ENCODE measurements around the gene GIMAP8. TPM values are rescaled to one million over a fixed set of nuclear protein-coding genes. Genes with fewer than 3 reads are reported as not detected.

GIMAP8 gene
- total RNA-seq, 1 donor from 2014 or later: not detected

DNA sequence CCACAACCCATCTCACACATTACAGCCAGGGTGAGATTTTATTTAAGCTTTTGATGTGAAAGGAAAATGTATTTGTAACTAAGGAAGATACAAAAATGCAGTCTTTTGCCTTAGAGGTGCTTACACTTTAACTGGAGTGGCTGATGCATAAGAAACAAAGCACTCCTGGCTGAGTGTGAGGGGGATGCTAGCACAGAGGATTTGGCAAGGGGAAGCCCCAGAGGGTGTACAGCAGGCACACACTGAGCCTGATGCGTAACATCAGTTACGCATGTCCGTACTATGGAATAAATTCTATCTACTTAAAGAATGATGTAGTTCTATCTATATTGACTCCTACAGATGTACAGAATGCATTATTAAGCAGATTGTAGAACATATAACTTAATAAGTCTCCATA, 17.8 kb downstream of the GIMAP8 start:
- no peak overlapping the region for H2AFZ ChIP-seq (replicated peaks)
- Mint-ChIP-seq H3K4me3 (no peak overlapping the region), H3K36me3 (no peaks in the 10 kb centered on the region), H3K27ac (no peak overlapping the region), H3K4me1 (peaks cover 10% of the 10 kb centered on the region), H3K27me3 (ENCODE audit: insufficient read depth, low read depth) (peaks cover 18% of the 10 kb centered on the region), H3K9me3 (peaks cover 1% of the 10 kb centered on the region)
- TF ChIP-seq EZH2 (IDR thresholded peaks at IDR 0.05): no peak
- H3K27ac ChIP-seq: no peak overlapping the region
- no peak for DNase-seq (ENCODE audit: low spot score)
- H3K4me3 ChIP-seq: no peak overlapping the region
- peaks cover 41% of the 10 kb centered on the region for H3K27me3 ChIP-seq
- no peaks in the 10 kb centered on the region for H3K36me3 ChIP-seq
- H3K9me3 ChIP-seq (ENCODE audit: low read depth): no peaks in the 10 kb centered on the region
- no peaks in the 10 kb centered on the region for H3K79me2 ChIP-seq (ENCODE audit: low read depth)
- H3F3A ChIP-seq (ENCODE audit: low read depth): no peaks in the 10 kb centered on the region
- no peak overlapping the region for H3K9ac ChIP-seq
- no peaks in the 10 kb centered on the region for H3K4me1 ChIP-seq
- no peaks in the 10 kb centered on the region for H4K20me1 ChIP-seq (ENCODE audit: low read depth)
- H3K4me2 ChIP-seq: no peak overlapping the region

DNA sequence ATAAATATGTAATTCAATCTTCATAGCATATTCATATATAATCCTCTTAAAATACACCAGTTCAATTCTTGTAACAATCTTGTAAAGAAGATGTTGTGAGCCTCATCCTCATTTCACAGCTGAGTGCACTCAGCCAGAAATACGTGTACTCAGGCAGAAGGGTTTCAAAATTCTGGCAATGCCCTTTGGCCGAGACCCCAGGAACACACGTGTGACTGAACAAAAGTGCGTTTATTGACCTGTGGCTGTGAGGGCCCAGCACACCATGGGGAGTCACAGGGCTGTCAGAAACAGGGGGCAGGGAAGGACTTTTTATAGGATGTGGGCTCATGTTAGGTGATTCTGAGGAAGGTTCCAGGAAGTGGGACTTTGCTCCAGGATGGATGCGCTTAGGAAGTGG, 21.5 kb downstream of the GIMAP8 start:
- H3K4me1 ChIP-seq: no peaks in the 10 kb centered on the region
- no peak for TF ChIP-seq EZH2 (IDR thresholded peaks at IDR 0.05)
- TF ChIP-seq, protein P1, sequence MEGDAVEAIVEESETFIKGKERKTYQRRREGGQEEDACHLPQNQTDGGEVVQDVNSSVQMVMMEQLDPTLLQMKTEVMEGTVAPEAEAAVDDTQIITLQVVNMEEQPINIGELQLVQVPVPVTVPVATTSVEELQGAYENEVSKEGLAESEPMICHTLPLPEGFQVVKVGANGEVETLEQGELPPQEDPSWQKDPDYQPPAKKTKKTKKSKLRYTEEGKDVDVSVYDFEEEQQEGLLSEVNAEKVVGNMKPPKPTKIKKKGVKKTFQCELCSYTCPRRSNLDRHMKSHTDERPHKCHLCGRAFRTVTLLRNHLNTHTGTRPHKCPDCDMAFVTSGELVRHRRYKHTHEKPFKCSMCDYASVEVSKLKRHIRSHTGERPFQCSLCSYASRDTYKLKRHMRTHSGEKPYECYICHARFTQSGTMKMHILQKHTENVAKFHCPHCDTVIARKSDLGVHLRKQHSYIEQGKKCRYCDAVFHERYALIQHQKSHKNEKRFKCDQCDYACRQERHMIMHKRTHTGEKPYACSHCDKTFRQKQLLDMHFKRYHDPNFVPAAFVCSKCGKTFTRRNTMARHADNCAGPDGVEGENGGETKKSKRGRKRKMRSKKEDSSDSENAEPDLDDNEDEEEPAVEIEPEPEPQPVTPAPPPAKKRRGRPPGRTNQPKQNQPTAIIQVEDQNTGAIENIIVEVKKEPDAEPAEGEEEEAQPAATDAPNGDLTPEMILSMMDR (IDR thresholded peaks at IDR 0.05): no peak
- TF ChIP-seq EZH2phosphoT487 (IDR thresholded peaks at IDR 0.05): no peak
- peaks cover 2% of the 10 kb centered on the region for H3K9me3 Mint-ChIP-seq
- no peak overlapping the region for H3K27ac ChIP-seq
- no peaks in the 10 kb centered on the region for H3K79me2 ChIP-seq (ENCODE audit: low read depth)
- no peak overlapping the region for H2AFZ ChIP-seq (replicated peaks)
- H3K36me3 ChIP-seq: no peaks in the 10 kb centered on the region
- H3F3A ChIP-seq (ENCODE audit: low read depth): no peaks in the 10 kb centered on the region
- H3K4me3 Mint-ChIP-seq: no peak overlapping the region
- H3K27me3 ChIP-seq: peaks cover 25% of the 10 kb centered on the region
- peaks cover 10% of the 10 kb centered on the region for H3K4me1 Mint-ChIP-seq
- no peaks in the 10 kb centered on the region for H3K9me3 ChIP-seq (ENCODE audit: low read depth)
- H3K4me3 ChIP-seq: no peak overlapping the region
- H3K27ac Mint-ChIP-seq: no peak overlapping the region
- no peaks in the 10 kb centered on the region for H3K36me3 Mint-ChIP-seq
- no peak overlapping the region for H3K9ac ChIP-seq
- no peak for DNase-seq (ENCODE audit: low spot score)
- H4K20me1 ChIP-seq (ENCODE audit: low read depth): no peaks in the 10 kb centered on the region
- no peak overlapping the region for H3K4me2 ChIP-seq
- peaks cover 17% of the 10 kb centered on the region for H3K27me3 Mint-ChIP-seq (ENCODE audit: insufficient read depth, low read depth)

DNA sequence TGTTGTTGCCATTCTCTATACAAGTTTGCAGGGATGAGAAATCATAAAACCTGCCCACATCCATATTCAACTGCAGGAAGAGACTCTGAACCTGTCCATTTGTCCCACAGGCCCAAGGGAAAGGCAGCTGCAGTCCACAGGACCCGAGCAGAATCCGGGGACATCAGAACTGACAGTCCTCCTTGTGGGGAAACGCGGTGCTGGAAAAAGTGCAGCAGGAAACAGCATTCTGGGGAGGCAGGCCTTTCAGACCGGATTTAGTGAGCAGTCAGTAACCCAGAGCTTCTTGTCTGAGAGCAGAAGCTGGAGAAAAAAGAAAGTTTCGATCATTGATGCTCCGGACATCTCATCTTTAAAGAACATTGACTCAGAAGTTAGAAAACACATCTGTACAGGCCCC, 23.5 kb downstream of the GIMAP8 start:
- Histone ChIP-seq H3K4me2 (no peak overlapping the region), H3K9me3 (ENCODE audit: low read depth) (no peaks in the 10 kb centered on the region), H4K20me1 (ENCODE audit: low read depth) (no peaks in the 10 kb centered on the region), H3K9ac (no peak overlapping the region), H3K36me3 (no peaks in the 10 kb centered on the region), H2AFZ (replicated peaks) (no peak overlapping the region), H3K4me1 (no peaks in the 10 kb centered on the region), H3K27me3 (peaks cover 5% of the 10 kb centered on the region), H3F3A (ENCODE audit: low read depth) (no peaks in the 10 kb centered on the region), H3K79me2 (ENCODE audit: low read depth) (no peaks in the 10 kb centered on the region), H3K4me3 (no peak overlapping the region), H3K27ac (no peak overlapping the region)
- Mint-ChIP-seq H3K27me3 (ENCODE audit: insufficient read depth, low read depth) (peaks cover 11% of the 10 kb centered on the region), H3K4me3 (no peak overlapping the region), H3K27ac (no peak overlapping the region), H3K36me3 (no peaks in the 10 kb centered on the region), H3K9me3 (peaks cover 2% of the 10 kb centered on the region), H3K4me1 (peaks cover 10% of the 10 kb centered on the region)
- TF ChIP-seq EZH2phosphoT487 (IDR thresholded peaks at IDR 0.05) (no peak), EZH2 (IDR thresholded peaks at IDR 0.05) (no peak)
- TF ChIP-seq, protein P1 (IDR thresholded peaks at IDR 0.05): no peak
- DNase-seq (ENCODE audit: low spot score): no peak

DNA sequence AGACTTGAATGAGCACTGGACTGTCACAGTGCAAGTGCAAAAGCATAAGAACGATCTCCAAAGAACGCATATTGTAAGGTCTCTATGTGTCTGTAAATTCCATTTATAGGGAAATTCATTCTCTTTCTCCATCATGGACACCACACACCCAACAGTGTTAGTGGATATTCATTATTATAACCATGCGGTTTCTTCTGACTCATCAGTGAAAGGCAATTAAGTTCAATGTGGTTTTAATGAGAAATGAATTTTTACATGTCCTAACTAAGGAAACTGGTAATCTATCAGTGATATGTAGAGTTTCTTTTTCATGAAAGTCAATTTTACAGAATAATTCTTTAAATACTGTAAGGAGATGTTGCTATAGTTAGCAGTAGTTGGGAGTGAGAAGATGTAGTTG, 25.9 kb downstream of the GIMAP8 start:
- no peaks in the 10 kb centered on the region for H3K9me3 ChIP-seq (ENCODE audit: low read depth)
- no peaks in the 10 kb centered on the region for H3K79me2 ChIP-seq (ENCODE audit: low read depth)
- no peak overlapping the region for H3K9ac ChIP-seq
- H3K4me2 ChIP-seq: no peak overlapping the region
- Mint-ChIP-seq H3K36me3 (no peaks in the 10 kb centered on the region), H3K9me3 (peaks cover 2% of the 10 kb centered on the region), H3K27me3 (ENCODE audit: insufficient read depth, low read depth) (peaks cover 7% of the 10 kb centered on the region), H3K27ac (no peak overlapping the region), H3K4me3 (no peak overlapping the region), H3K4me1 (peaks cover 10% of the 10 kb centered on the region)
- no peaks in the 10 kb centered on the region for H3K4me1 ChIP-seq
- H4K20me1 ChIP-seq (ENCODE audit: low read depth): no peaks in the 10 kb centered on the region
- H2AFZ ChIP-seq (replicated peaks): no peak overlapping the region
- no peaks in the 10 kb centered on the region for H3K27me3 ChIP-seq
- H3K36me3 ChIP-seq: no peaks in the 10 kb centered on the region
- no peak overlapping the region for H3K27ac ChIP-seq
- DNase-seq (ENCODE audit: low spot score): no peak
- H3F3A ChIP-seq (ENCODE audit: low read depth): no peaks in the 10 kb centered on the region
- no peak overlapping the region for H3K4me3 ChIP-seq
- TF ChIP-seq, protein P1 (IDR thresholded peaks at IDR 0.05): no peak
- TF ChIP-seq EZH2 (IDR thresholded peaks at IDR 0.05) (no peak), EZH2phosphoT487 (IDR thresholded peaks at IDR 0.05) (no peak)
